K562 (cell line): ENCODE results near the gene KIF26B. TPM values are rescaled to one million over a fixed set of nuclear protein-coding genes. Genes with fewer than 3 reads are reported as not detected.
"Not testable (repeated sequence)": the region's sequence is repeated elsewhere in the genome, so short reads cannot be mapped to it uniquely, and the experiment has no call there.

Experiments used
- ATAC-seq: fragments of 200-7000 bp; cut with Tn5 transposase; 3 replicates; pipeline ENCODE4 v1.9.1; 2020; ENCODE audit warnings: moderate library complexity
- BruUV-seq: library from RNA; stranded (reverse); fragments of 400-500 nt; replicated peaks from 2 replicates; lab custom pipeline; 2021; lab: Mats Ljungman, UMichigan
- CTCF ChIA-PET: fragments of 300-600 bp; formaldehyde crosslinking; extraction: SDS; loops from one replicate; lab custom pipeline; 2021; ENCODE audit warnings: low intra/inter-chr PET ratio; lab: Yijun Ruan, JAX
- POLR2A ChIA-PET: fragments of 300-600, 350-650 bp; sonication (Branson Sonifier 250); formaldehyde crosslinking; extraction: SDS; loops from one replicate; lab custom pipeline; 2021; ENCODE audit warnings: antibody characterized with exemption, inconsistent platforms; lab: Yijun Ruan, JAX
- DNase-seq, 4 experiments: peaks; one replicate each; pipeline versions ENCODE4 v3.0.0 to v3.0.0-alpha.2; 2011 to 2018; ENCODE audit warnings: low spot score in 3 of 4, mixed read lengths in 3 of 4; ENCODE audit errors: extremely low read depth in 1 of 4
- FAIRE-seq: peaks from 2 replicates; lab custom pipeline; 2011; peaks lifted over from hg19 to GRCh38; lab: Jason Lieb, UNC
- H2AFZ ChIP-seq: 2 replicates; pipeline ENCODE4 v1.6.0; 2011; ENCODE audit warnings: low read depth, low read length, control low read depth, inconsistent platforms
- H3K27ac ChIP-seq: fragments of 200-600 bp; 3 replicates; pipeline ENCODE4 v1.8.0; 2011; ENCODE audit warnings: low read depth, mild to moderate bottlenecking, control low read depth, inconsistent platforms, low read length, moderate library complexity, mixed read lengths; ENCODE audit errors: extremely low read depth
- H3K27me3 ChIP-seq, 2 experiments: fragments of 300-600 bp in 1 of 2; 2 replicates in 1 of 2; 3 replicates in 1 of 2; pipeline versions ENCODE4 v1.6.0 to v1.8.0; 2011; ENCODE audit warnings: inconsistent platforms in 2 of 2, low read length in 2 of 2, mild to moderate bottlenecking in 1 of 2, mixed read lengths in 1 of 2, moderate library complexity in 1 of 2; ENCODE audit not compliant: control insufficient read depth in 2 of 2, insufficient read depth in 2 of 2
- H3K36me3 ChIP-seq: fragments of 300-600 bp; 3 replicates; pipeline ENCODE4 v1.8.0; 2011; ENCODE audit warnings: mild to moderate bottlenecking, low read length, inconsistent platforms; ENCODE audit not compliant: control insufficient read depth, insufficient read depth
- H3K4me1 ChIP-seq, 2 experiments: fragments of 200-600 bp in 1 of 2; replicated peaks in 1 of 2; 2 replicates in 1 of 2; 3 replicates in 1 of 2; pipeline versions ENCODE4 v1.5.1 to v1.8.0; 2011; ENCODE audit warnings: inconsistent platforms in 2 of 2, low read length in 2 of 2, mild to moderate bottlenecking in 1 of 2, mixed read lengths in 1 of 2, moderate library complexity in 1 of 2; ENCODE audit not compliant: control insufficient read depth in 2 of 2, insufficient read depth in 2 of 2
- H3K4me2 ChIP-seq: 2 replicates; pipeline ENCODE4 v1.6.1; 2011; ENCODE audit warnings: low read length, control low read depth, inconsistent platforms, mixed read lengths; ENCODE audit not compliant: insufficient read depth
- H3K4me3 ChIP-seq: fragments of 200-600 bp; sonication (generic), shearing (Covaris generic); 2 replicates; pipeline ENCODE4 v1.5.1; 2016; ENCODE audit warnings: control low read depth, inconsistent platforms
- H3K79me2 ChIP-seq: fragments of 200-600 bp; 3 replicates; pipeline ENCODE4 v1.8.0; 2011; ENCODE audit warnings: low read length, inconsistent platforms; ENCODE audit not compliant: control insufficient read depth, insufficient read depth
- H3K9ac ChIP-seq, 2 experiments: 2 replicates each; pipeline versions ENCODE4 v1.6.0 to v1.6.1; 2011; ENCODE audit warnings: low read depth in 2 of 2, low read length in 2 of 2, control low read depth in 1 of 2, inconsistent platforms in 1 of 2, mild to moderate bottlenecking in 1 of 2, mixed read lengths in 1 of 2; ENCODE audit not compliant: insufficient read depth in 1 of 2
- H3K9me1 ChIP-seq: one replicate; pipeline ENCODE4 v1.6.0; 2011; ENCODE audit warnings: inconsistent platforms, mild to moderate bottlenecking, low read length, moderate library complexity; ENCODE audit not compliant: control insufficient read depth, insufficient read depth
- H3K9me3 ChIP-seq: replicated peaks from 2 replicates; pipeline ENCODE4 v1.5.1; 2011; ENCODE audit warnings: low read depth, low read length, inconsistent platforms; ENCODE audit not compliant: control insufficient read depth, insufficient read depth
- H4K20me1 ChIP-seq: replicated peaks from 2 replicates; pipeline ENCODE4 v1.6.1; 2011; ENCODE audit warnings: low read length, inconsistent platforms, mixed read lengths; ENCODE audit not compliant: control insufficient read depth, insufficient read depth
- BDP1 ChIP-seq: IDR thresholded peaks from 3 replicates; pipeline ENCODE4 v1.6.1; 2011; ENCODE audit not compliant: insufficient read length, insufficient read depth
- ZNF316 ChIP-seq: fragments of 450-650 bp; IDR thresholded peaks from 2 replicates; pipeline ENCODE4 v1.6.1; 2016
- WGBS: fragments of 100-300 bp; shearing (Covaris generic); methylation state at CpG from one replicate; pipeline ENCODE4 v1.1.6; 2016; ENCODE audit warnings: low coverage, mixed read lengths; ENCODE audit not compliant: insufficient coverage; ENCODE audit errors: missing lambda C conversion rate; 5-methylcytosine and 5-hydroxymethylcytosine counted together
- in situ Hi-C: fragments of 300-500 bp; cut with MboI; formaldehyde crosslinking; loops from 4 replicates; pipeline ENCODE4 v1.15.0; 2018; ENCODE audit warnings: inconsistent platforms, mixed read lengths
- intact Hi-C: fragments of 100-400 bp; cut with micrococcal nuclease; formaldehyde crosslinking; loops from 2 replicates; pipeline ENCODE4 v1.14.2; 2022
- polyA plus RNA-seq, 8 experiments: library from polyadenylated mRNA; depleted of rRNA in 4 of 8; stranded (reverse) in 5 of 8; unstranded in 3 of 8; fragments of >200 nt; fragmentation: Nextera tagmentation in 2 of 8; fragmentation: Illumina TruSeq in 1 of 8; extraction: Ambion mirVana in 2 of 8; extraction: Trizol in 1 of 8; gene quantifications; 2 replicates each; pipeline versions ENCODE4 v1.2.1 to v1.2.3, GENCODE V29; 2011 to 2014; ENCODE audit warnings: inconsistent platforms in 1 of 8, missing spikeins in 1 of 8
- total RNA-seq, 7 experiments: library from RNA; depleted of rRNA in 6 of 7; stranded (reverse); fragments of >200 nt in 6 of 7; fragmentation: Illumina TruSeq in 2 of 7; extraction: Trizol in 2 of 7; gene quantifications; 2 replicates each; pipeline versions ENCODE4 v1.2.1 to v1.2.3, GENCODE V29; 2011 to 2021; ENCODE audit warnings: low replicate concordance in 1 of 7

Gene KIF26B
- total and polyA plus RNA-seq, 9 of the 15 experiments (the other 6 are each of a cell fraction or from before 2014, with no cell fraction given) = 0.02 to 0.08 (median 0.03) TPM; not detected in 6

- Histone ChIP-seq H3K9me3 (no peaks in the 10 kb centered on the region), H3K9me1 (no peaks in the 10 kb centered on the region), H3K27ac (no peak overlapping the region), H4K20me1 (no peaks in the 10 kb centered on the region; the same call in 1 of the 2 replicates), H3K27me3 (peaks cover 46 to 75% of the 10 kb centered on the region in 2 experiments), H3K4me1 (no peaks in the 10 kb centered on the region; a peak in 1 of 5 replicates), H3K4me3 (no peak overlapping the region), H3K36me3 (no peaks in the 10 kb centered on the region), H3K4me2 (no peak overlapping the region), H3K79me2 (no peaks in the 10 kb centered on the region), H3K9ac (no peak overlapping the region), H2AFZ (no peak overlapping the region)
- FAIRE-seq (no peak), ATAC-seq (no peak), DNase-seq (no peak)
- TF ChIP-seq ZNF316 (no peak), BDP1 (no peak)
- POLR2A ChIA-PET = interaction anchor here (2.0 kb wide), 1 partner anchor 9 kb away, joined by 6 read pairs; no protein-coding TSS in a partner anchor
- intact Hi-C loops (no loop called here), in situ Hi-C loops (no loop called here)
- CTCF ChIA-PET = no interaction called here
- 3% methylated on average over 19 of the region's 19 CpGs for WGBS
- BruUV-seq = no TSS peak
Measured at GRCh38 chr1:245129319-245130240, 25.2 kb upstream of the KIF26B start.

- H3K27ac ChIP-seq, BruUV-seq, H3K9me1 ChIP-seq, H3K36me3 ChIP-seq, FAIRE-seq, H3K4me2 ChIP-seq, H3K9me3 ChIP-seq, intact Hi-C loops, CTCF ChIA-PET, H4K20me1 ChIP-seq, H2AFZ ChIP-seq, H3K4me1 ChIP-seq, H3K4me3 ChIP-seq, DNase-seq, POLR2A ChIA-PET, in situ Hi-C loops, H3K79me2 ChIP-seq, H3K9ac ChIP-seq: not testable (repeated sequence)
- ATAC-seq = peak; percentile 46
- WGBS = 1% methylated on average over 16 of the region's 16 CpGs
- H3K27me3 ChIP-seq = peaks cover 40 to 68% of the 10 kb centered on the region in 2 experiments
Measured at GRCh38 chr1:245130281-245131025, 24.3 kb upstream of the KIF26B start.
